Jurkat, Clone E6-1 (cell line): ENCODE results near the gene RNF113B. TPM values are rescaled to one million over a fixed set of nuclear protein-coding genes. Genes with fewer than 3 reads are reported as not detected.

Source experiments
- DNase-seq: peaks from one replicate; pipeline ENCODE4 v3.0.0-alpha.2; 2011; ENCODE audit warnings: low read depth, low spot score
- H3K4me3 ChIP-seq: 2 replicates; pipeline ENCODE4 v1.5.1; 2011; ENCODE audit warnings: mild to moderate bottlenecking, low read length, control low read depth, moderate library complexity
- polyA plus RNA-seq: library from polyadenylated mRNA; unstranded; fragments of >200 nt; gene quantifications from one replicate; pipeline ENCODE4 v1.2.1, GENCODE V29; 2012; ENCODE audit warnings: missing spikeins; ENCODE audit not compliant: insufficient read length, insufficient read depth

RNF113B gene
- not detected for polyA plus RNA-seq

GRCh38 chr13:98176777-98177608 lies at the start of gene RNF113B:
RNF113B (minus strand) TSS chr13:98177269; CDS start chr13:98177236, 33 bp downstream.
- DNase-seq: no peak

GRCh38 chr13:98226496-98226895 lies 49.4 kb upstream of the RNF113B start:
- DNase-seq: no peak
- no peak overlapping the region for H3K4me3 ChIP-seq

More at GRCh38 chr13:98176777-98177608, at the start of gene RNF113B:
- no peak within 1 kb of the TSS for H3K4me3 ChIP-seq

GRCh38 chr13:98225036-98225940 lies 48.2 kb upstream of the RNF113B start:
- no peak for DNase-seq
- H3K4me3 ChIP-seq: no peak overlapping the region

GRCh38 chr13:98224557-98224956 lies 47.5 kb upstream of the RNF113B start:
- DNase-seq: no peak
- H3K4me3 ChIP-seq: no peak overlapping the region

GRCh38 chr13:98223741-98224140 lies 46.7 kb upstream of the RNF113B start:
- DNase-seq: no peak
- no peak overlapping the region for H3K4me3 ChIP-seq

GRCh38 chr13:98222816-98223215 lies 45.7 kb upstream of the RNF113B start:
- DNase-seq: no peak
- no peak overlapping the region for H3K4me3 ChIP-seq

GRCh38 chr13:98222081-98222554 lies 45.0 kb upstream of the RNF113B start:
- no peak for DNase-seq
- no peak overlapping the region for H3K4me3 ChIP-seq

GRCh38 chr13:98221234-98221633 lies 44.2 kb upstream of the RNF113B start:
- no peak overlapping the region for H3K4me3 ChIP-seq
- no peak for DNase-seq

- no peak for DNase-seq
- no peak overlapping the region for H3K4me3 ChIP-seq
Observed at GRCh38 chr13:98220271-98220791, 43.3 kb upstream of the RNF113B start.

- DNase-seq: no peak
- no peak overlapping the region for H3K4me3 ChIP-seq
Observed at GRCh38 chr13:98219685-98220084, 42.6 kb upstream of the RNF113B start.

- DNase-seq: no peak
- H3K4me3 ChIP-seq: no peak overlapping the region
Observed at GRCh38 chr13:98217597-98217996, 40.5 kb upstream of the RNF113B start.

GRCh38 chr13:98216711-98217285 lies 39.7 kb upstream of the RNF113B start:
- H3K4me3 ChIP-seq: no peak overlapping the region
- DNase-seq: no peak

GRCh38 chr13:98216135-98216565 lies 39.1 kb upstream of the RNF113B start:
- DNase-seq: no peak
- H3K4me3 ChIP-seq: no peak overlapping the region

GRCh38 chr13:98215508-98215907 lies 38.4 kb upstream of the RNF113B start:
- no peak overlapping the region for H3K4me3 ChIP-seq
- DNase-seq: no peak

GRCh38 chr13:98214707-98215106 lies 37.6 kb upstream of the RNF113B start:
- no peak for DNase-seq
- no peak overlapping the region for H3K4me3 ChIP-seq

GRCh38 chr13:98214008-98214643 lies 37.1 kb upstream of the RNF113B start:
- DNase-seq: no peak
- no peak overlapping the region for H3K4me3 ChIP-seq

GRCh38 chr13:98213354-98213753 lies 36.3 kb upstream of the RNF113B start:
- H3K4me3 ChIP-seq: no peak overlapping the region
- DNase-seq: no peak

GRCh38 chr13:98212763-98213162 lies 35.7 kb upstream of the RNF113B start:
- no peak for DNase-seq
- no peak overlapping the region for H3K4me3 ChIP-seq

- DNase-seq: no peak
Observed at GRCh38 chr13:98208606-98209005, 31.5 kb upstream of the RNF113B start.

More at GRCh38 chr13:98208606-98209005, 31.5 kb upstream of the RNF113B start:
- H3K4me3 ChIP-seq: no peak overlapping the region
